ENCODE results near the gene TJP3.
"Not testable (repeated sequence)": the region's sequence is repeated elsewhere in the genome, so short reads cannot be mapped to it uniquely, and the experiment has no call there.

The TJP3 gene

DNA sequence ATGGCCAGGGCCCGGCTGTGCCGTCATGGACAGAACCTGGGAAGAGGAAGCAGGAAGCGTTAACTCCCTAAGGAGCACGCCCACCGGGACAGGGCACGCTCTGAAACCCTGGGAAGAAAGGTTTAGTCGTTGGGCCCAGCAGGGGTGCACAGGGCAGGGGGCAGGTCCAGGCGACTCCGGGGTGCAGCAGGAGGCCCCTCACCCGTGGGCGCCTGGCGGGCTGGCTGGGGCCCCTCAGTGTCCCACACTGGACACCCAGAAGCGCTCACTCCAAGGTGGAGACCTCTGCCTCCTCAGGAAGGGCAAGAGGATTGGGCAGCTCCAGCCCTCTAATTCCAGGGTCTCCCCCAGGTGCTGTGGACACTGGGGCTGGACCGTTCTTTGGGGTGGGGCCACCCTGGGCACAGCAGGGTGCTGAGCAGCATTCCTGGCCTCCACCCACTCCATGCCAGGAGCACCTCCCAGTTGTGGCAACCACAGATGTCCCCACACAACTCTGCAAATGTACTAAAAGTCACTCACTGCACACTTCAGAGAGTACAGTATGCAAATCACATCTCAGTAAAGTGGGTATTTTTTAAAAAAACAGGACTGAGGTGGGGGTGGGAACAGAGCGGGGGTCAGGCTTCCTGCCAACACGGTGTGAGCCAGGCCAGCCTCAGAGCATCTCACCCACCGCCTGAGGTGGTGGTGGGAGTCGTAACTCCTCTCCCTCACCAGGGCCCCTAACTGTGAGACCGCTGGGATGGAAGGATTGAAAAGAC is 43.1 kb upstream of the TJP3 start:
- TF ChIP-seq, protein P1, sequence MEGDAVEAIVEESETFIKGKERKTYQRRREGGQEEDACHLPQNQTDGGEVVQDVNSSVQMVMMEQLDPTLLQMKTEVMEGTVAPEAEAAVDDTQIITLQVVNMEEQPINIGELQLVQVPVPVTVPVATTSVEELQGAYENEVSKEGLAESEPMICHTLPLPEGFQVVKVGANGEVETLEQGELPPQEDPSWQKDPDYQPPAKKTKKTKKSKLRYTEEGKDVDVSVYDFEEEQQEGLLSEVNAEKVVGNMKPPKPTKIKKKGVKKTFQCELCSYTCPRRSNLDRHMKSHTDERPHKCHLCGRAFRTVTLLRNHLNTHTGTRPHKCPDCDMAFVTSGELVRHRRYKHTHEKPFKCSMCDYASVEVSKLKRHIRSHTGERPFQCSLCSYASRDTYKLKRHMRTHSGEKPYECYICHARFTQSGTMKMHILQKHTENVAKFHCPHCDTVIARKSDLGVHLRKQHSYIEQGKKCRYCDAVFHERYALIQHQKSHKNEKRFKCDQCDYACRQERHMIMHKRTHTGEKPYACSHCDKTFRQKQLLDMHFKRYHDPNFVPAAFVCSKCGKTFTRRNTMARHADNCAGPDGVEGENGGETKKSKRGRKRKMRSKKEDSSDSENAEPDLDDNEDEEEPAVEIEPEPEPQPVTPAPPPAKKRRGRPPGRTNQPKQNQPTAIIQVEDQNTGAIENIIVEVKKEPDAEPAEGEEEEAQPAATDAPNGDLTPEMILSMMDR (conservative IDR thresholded peaks at IDR 0.05; ENCODE audit: low read depth, low read length): no peak
- DNase-seq (ENCODE audit: low read depth): no peak
- no peak overlapping the region for H3K4me3 ChIP-seq (ENCODE audit: low read depth, low read length)

- DNase-seq (ENCODE audit: low read depth): peak; percentile 24
- TF ChIP-seq, protein P1 (conservative IDR thresholded peaks at IDR 0.05; ENCODE audit: low read depth, low read length): peak; percentile 85
- H3K4me3 ChIP-seq (ENCODE audit: low read depth, low read length): no peak overlapping the region
Measured at GRCh38 chr19:3665681-3666544, 42.3 kb upstream of the TJP3 start.

DNA sequence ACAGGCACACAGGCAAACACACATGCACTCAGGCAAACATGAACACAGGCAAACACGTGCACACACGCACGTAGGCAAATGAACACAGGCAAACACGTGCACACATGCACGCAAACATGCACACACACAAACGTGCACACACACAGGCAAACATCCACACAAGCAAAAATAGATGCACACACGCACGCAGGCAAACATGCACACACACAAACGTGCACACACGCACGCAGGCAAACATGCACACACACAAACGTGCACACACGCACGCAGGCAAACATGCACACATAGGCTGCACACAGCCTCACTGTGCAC is 41.7 kb upstream of the TJP3 start:
- not testable (repeated sequence) for H3K4me3 ChIP-seq (ENCODE audit: low read depth, low read length); DNase-seq (ENCODE audit: low read depth)

DNA sequence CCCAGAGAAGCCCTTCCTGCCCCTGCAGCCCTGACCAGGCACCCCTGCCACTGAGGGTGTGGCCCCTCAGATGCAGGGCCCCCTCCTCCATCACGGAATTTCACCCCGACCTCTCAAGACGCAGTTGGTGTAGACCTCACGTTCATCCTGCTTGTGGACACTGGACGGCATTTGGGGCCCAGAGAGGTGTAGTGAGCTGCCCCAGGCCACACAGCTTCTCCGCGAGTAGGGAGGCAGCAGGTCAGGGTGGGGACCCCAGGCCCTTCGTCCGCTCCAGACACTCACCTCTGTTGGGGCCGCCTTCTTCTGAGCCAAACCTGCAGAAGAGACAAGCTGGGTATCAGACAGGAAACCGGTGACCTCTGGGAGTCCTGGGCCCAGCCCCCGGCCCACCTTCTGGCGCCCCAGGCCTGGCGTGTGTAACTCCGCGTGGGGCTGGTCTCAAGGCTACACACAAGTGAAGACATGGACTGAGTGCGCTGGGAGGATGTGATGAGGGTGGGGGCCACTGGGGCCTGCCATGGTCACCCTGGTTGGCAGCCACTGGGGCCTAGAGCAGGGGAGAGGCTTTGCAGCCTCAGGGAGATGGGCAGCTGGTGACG is 41.0 kb upstream of the TJP3 start:
- H3K4me3 ChIP-seq (ENCODE audit: low read depth, low read length): no peak overlapping the region
- no peak for DNase-seq (ENCODE audit: low read depth)
- TF ChIP-seq, protein P1 (conservative IDR thresholded peaks at IDR 0.05; ENCODE audit: low read depth, low read length): no peak

DNA sequence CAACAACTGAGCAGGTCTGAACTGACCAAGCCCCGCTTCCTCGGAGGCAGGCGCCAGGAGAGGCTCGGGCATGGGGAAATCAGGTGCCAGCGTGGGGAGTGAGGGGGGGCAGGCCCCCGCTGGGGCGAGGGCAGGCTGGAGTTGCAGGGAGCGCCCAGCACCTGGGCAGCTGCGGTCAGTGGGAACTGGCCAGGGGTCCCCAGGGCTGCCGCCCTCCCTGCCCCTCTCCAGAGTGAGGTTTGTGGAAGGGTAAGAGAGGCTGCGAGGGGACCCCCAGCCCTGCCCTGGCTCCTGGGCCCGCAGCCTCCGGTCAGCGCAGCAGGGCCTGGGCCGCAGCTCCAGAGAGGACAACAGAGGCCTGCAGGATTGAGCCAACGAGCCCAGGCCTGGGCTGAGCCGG is 40.4 kb upstream of the TJP3 start:
- no peak overlapping the region for H3K4me3 ChIP-seq (ENCODE audit: low read depth, low read length)
- no peak for DNase-seq (ENCODE audit: low read depth)
- TF ChIP-seq, protein P1 (conservative IDR thresholded peaks at IDR 0.05; ENCODE audit: low read depth, low read length): no peak

DNA sequence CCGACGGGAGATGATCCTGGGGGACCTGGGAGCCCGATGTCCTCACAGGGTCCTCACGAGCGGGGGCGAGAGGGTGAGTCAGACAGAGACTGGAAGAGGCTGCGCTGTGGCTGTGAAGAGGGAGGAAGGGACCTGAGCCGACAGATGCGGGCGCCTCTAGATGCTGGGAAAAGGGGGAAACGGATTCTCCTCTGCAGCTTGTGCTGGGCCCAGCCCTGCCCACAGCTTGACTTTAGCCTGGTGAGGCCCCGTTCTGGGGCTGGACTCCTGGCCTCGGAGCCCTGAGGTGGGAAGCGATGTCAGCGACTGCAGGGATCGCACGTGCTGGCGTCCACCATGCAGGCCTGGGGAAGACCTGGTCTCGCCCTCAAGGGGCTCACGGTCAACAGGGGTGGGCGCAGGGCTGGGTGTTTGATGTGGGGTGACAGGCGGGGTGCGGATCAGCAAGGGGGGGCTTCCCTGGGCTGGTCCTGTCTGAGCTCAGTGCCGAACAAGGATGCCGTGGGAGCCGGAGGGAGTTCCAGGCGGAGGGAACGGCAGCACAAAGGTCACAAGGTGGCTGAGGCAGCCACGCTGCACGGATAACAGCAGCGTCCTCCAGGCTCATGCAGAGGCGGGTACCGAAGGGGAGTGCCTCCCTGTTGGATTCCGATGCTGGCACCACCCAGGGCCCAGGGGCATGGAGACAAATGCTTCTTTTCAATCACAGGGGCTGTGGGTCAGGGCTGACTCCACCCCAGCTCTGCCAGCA is 39.7 kb upstream of the TJP3 start:
- TF ChIP-seq, protein P1 (conservative IDR thresholded peaks at IDR 0.05; ENCODE audit: low read depth, low read length): no peak
- peak; percentile 50 for DNase-seq (ENCODE audit: low read depth)
- no peak overlapping the region for H3K4me3 ChIP-seq (ENCODE audit: low read depth, low read length)

Measured in choroid plexus epithelial cell (primary cell).